ENCODE results near the gene ZNF689.

DNA sequence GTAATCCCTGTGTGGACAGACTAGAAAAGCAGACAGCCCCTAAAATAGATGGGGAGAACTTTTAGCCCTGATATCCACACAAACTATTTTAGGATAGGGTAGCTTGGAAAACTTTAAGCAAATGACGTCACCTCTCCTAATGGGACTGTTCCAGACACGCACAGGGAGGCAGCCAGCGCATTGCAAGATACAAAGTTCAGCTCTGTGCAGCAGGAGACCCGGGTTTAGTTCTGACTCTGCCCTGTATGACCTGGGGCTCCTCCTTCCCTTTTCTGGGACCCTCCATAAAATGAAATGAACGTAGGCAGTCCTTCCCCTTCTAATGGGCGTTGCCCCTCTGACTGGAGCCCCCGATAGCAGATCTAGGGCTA, 6.3 kb downstream of the ZNF689 start:
- TF ChIP-seq, protein P1, sequence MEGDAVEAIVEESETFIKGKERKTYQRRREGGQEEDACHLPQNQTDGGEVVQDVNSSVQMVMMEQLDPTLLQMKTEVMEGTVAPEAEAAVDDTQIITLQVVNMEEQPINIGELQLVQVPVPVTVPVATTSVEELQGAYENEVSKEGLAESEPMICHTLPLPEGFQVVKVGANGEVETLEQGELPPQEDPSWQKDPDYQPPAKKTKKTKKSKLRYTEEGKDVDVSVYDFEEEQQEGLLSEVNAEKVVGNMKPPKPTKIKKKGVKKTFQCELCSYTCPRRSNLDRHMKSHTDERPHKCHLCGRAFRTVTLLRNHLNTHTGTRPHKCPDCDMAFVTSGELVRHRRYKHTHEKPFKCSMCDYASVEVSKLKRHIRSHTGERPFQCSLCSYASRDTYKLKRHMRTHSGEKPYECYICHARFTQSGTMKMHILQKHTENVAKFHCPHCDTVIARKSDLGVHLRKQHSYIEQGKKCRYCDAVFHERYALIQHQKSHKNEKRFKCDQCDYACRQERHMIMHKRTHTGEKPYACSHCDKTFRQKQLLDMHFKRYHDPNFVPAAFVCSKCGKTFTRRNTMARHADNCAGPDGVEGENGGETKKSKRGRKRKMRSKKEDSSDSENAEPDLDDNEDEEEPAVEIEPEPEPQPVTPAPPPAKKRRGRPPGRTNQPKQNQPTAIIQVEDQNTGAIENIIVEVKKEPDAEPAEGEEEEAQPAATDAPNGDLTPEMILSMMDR (IDR thresholded peaks at IDR 0.05 in 8 of 11, conservative IDR thresholded peaks at IDR 0.05 in 3 of 11), result no peak
- TF ChIP-seq POLR2AphosphoS5 (IDR thresholded peaks at IDR 0.05) (no peak), POLR2A (IDR thresholded peaks at IDR 0.05) (no peak)

Measured in spleen (tissue), 7 donors.